ENCODE measurements around the gene TTC27. TPM values are rescaled to one million over a fixed set of nuclear protein-coding genes. Genes with fewer than 3 reads are reported as not detected.
A peak's percentile ranks its signal among the peaks of the same experiment; 100 is the strongest.

TTC27 gene
- total RNA-seq, 1 donor from 2014 or later, result 7.5 TPM

GRCh38 chr2:32611771-32612170 lies 16.1 kb upstream of the TTC27 start:
- no peak overlapping the region for H3K4me3 ChIP-seq
- H3K27me3 ChIP-seq (ENCODE audit: low read depth), result no peaks in the 10 kb centered on the region
- no peak overlapping the region for H3K27ac ChIP-seq (replicated peaks)
- H3K9me3 ChIP-seq (replicated peaks), result no peaks in the 10 kb centered on the region
- H3K4me1 ChIP-seq, result no peaks in the 10 kb centered on the region
- no peak for DNase-seq
- no peak for TF ChIP-seq CTCF (IDR thresholded peaks at IDR 0.05; ENCODE audit: borderline replicate concordance)
- intact Hi-C loops (cut with micrococcal nuclease), result no loop called here
- peaks cover 87% of the 10 kb centered on the region for H3K36me3 ChIP-seq

GRCh38 chr2:32614084-32614483 lies 13.8 kb upstream of the TTC27 start:
- Histone ChIP-seq H3K36me3 (peaks cover 87% of the 10 kb centered on the region), H3K4me1 (no peaks in the 10 kb centered on the region), H3K4me3 (no peak overlapping the region), H3K9me3 (replicated peaks) (no peaks in the 10 kb centered on the region), H3K27ac (replicated peaks) (no peak overlapping the region), H3K27me3 (ENCODE audit: low read depth) (no peaks in the 10 kb centered on the region)
- intact Hi-C loops (cut with micrococcal nuclease), result no loop called here
- TF ChIP-seq CTCF (IDR thresholded peaks at IDR 0.05; ENCODE audit: borderline replicate concordance), result no peak
- no peak for DNase-seq

GRCh38 chr2:32617599-32618189 lies 10.2 kb upstream of the TTC27 start:
- Histone ChIP-seq H3K27me3 (ENCODE audit: low read depth) (no peaks in the 10 kb centered on the region), H3K4me1 (peaks cover 8% of the 10 kb centered on the region), H3K36me3 (peaks cover 79% of the 10 kb centered on the region), H3K27ac (replicated peaks) (no peak overlapping the region), H3K9me3 (replicated peaks) (no peaks in the 10 kb centered on the region), H3K4me3 (no peak overlapping the region)
- intact Hi-C loops (cut with micrococcal nuclease), result no loop called here
- no peak for DNase-seq
- TF ChIP-seq CTCF (IDR thresholded peaks at IDR 0.05; ENCODE audit: borderline replicate concordance), result no peak

GRCh38 chr2:32622570-32623310 lies 5.1 kb upstream of the TTC27 start:
- Histone ChIP-seq H3K4me3 (no peak overlapping the region), H3K27me3 (ENCODE audit: low read depth) (no peaks in the 10 kb centered on the region), H3K27ac (replicated peaks) (peak overlapping the region; percentile 59), H3K36me3 (peaks cover 30% of the 10 kb centered on the region), H3K9me3 (replicated peaks) (no peaks in the 10 kb centered on the region), H3K4me1 (peaks cover 22% of the 10 kb centered on the region)
- intact Hi-C loops (cut with micrococcal nuclease), result no loop called here
- no peak for TF ChIP-seq CTCF (IDR thresholded peaks at IDR 0.05; ENCODE audit: borderline replicate concordance)
- DNase-seq, result no peak

- Histone ChIP-seq H3K9me3 (replicated peaks) (no peaks in the 10 kb centered on the region), H3K4me3 (no peak overlapping the region), H3K36me3 (peaks cover 24% of the 10 kb centered on the region), H3K4me1 (peaks cover 27% of the 10 kb centered on the region), H3K27ac (replicated peaks) (peak overlapping the region; percentile 59), H3K27me3 (ENCODE audit: low read depth) (no peaks in the 10 kb centered on the region)
- no peak for DNase-seq
- intact Hi-C loops (cut with micrococcal nuclease), result no loop called here
- no peak for TF ChIP-seq CTCF (IDR thresholded peaks at IDR 0.05; ENCODE audit: borderline replicate concordance)
These were observed 4.5 kb upstream of the TTC27 start for GRCh38 chr2:32623311-32623706.
